ENCODE measurements around the gene SIM2.

The SIM2 gene

DNA sequence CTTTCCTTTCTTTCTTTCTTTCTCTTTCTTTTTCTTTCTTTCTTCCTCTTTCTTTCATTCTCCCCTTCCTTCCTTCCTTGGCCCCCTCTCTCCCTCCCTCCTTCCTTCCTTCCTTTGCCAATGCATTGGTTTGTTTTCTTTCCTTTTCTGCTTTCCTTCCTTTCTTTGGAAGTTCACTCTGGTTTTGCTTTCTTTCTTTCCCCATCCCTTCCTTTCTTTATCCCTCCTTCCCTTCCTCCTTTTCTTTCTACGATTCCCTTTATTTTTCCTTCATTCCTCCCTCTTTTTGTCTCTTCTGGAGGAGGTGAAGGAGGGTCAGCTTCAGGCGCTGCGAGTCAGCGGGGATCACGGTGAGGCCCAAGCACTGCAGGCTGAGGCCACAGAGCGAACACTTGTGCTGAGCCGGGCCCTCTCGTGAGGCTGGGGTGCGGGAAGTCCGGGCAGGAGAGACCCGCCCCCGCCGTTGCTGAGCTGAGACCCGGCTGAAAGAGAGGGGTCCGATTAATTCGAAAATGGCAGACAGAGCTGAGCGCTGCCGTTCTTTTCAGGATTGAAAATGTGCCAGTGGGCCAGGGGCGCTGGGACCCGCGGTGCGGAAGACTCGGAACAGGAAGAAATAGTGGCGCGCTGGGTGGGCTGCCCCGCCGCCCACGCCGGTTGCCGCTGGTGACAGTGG is 1.5 kb downstream of the SIM2 start:
- no peak for DNase-seq (ENCODE audit: low read depth)

DNA sequence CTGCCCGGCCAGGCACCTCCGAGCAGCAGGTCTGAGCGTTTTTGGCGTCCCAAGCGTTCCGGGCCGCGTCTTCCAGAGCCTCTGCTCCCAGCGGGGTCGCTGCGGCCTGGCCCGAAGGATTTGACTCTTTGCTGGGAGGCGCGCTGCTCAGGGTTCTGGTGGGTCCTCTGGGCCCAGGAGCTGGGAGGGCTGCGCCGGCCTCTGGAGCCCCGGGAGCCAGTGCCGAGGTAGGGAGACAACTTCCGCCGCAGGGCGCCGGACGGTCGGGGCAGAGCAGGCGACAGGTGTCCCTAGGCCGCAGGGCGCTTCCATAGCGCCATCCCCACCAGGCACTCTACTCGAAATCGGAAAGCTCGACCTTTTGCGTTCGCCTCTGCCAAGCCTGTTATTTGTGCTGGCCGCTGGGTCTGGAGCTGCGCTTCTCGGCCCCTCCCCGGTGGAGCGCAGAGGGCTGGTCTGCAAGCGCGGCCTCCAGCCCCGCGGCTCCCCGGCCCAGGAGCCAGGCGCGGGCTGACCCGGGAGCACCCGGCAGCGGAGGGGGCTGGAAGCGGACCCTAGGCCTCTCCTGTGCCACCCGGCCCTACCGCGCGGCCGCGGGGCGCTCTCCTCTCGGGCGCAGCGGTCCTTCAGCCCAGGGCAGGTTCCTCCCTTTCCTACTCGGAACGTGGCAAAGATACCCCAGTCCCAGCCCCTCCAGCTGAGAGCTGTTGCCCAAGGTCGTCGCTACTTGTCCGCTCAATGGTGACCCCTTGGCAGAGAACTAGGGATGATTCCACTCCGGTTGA is 2.2 kb downstream of the SIM2 start:
- DNase-seq (ENCODE audit: low read depth) = no peak

GRCh38 chr21:36701756-36702621 is 3.1 kb downstream of the SIM2 start:
- no peak for DNase-seq (ENCODE audit: low read depth)

DNA sequence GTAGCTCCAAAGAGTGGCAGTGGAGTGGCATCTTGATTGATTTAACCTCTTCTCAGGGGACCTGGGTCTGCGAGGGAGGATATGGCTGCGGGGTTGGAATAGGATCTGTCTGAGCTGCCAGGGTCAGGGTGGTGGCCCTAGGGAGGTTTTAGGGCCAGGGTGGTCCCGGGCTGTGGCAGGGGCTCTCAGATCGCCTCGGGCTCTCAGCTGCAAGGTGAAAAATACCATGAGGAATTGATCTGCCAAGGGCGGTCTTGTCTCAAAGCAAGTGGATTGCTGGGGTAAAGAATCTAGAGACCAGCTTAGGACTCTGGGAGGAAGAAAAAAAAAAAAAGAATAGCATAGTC is 3.7 kb downstream of the SIM2 start:
- no peak for DNase-seq (ENCODE audit: low read depth)

GRCh38 chr21:36703123-36703522 is 4.2 kb downstream of the SIM2 start:
- DNase-seq (ENCODE audit: low read depth) = no peak

GRCh38 chr21:36703626-36704280 is 4.8 kb downstream of the SIM2 start:
- DNase-seq (ENCODE audit: low read depth) = no peak

DNA sequence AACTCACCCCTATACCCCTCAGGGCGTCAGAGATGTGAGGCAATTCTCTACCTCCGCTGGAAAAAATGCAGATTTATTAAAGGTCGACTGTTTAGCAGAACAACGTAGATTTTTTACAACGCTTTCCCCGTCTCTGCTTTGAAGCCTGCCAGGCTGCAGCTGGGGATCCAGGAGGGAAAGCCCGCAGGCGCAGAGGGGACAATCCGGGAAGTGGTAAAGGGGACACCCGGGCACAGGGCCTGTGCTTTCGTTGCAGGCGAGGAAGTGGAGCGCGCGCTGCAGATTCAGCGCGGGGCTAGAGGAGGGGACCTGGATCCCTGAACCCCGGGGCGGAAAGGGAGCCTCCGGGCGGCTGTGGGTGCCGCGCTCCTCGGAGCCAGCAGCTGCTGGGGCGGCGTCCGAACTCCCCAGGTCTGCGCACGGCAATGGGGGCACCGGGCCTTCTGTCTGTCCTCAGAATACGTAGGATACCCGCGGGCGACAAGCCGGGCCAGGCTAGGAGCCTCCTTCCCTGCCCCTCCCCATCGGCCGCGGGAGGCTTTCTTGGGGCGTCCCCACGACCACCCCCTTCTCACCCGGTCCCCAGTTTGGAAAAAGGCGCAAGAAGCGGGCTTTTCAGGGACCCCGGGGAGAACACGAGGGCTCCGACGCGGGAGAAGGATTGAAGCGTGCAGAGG is 5.5 kb downstream of the SIM2 start:
- no peak for DNase-seq (ENCODE audit: low read depth)

GRCh38 chr21:36704958-36705678 is 6.2 kb downstream of the SIM2 start:
- DNase-seq (ENCODE audit: low read depth) = no peak

- DNase-seq (ENCODE audit: low read depth) = no peak
Observed at GRCh38 chr21:36705679-36706481, 7.0 kb downstream of the SIM2 start.

DNA sequence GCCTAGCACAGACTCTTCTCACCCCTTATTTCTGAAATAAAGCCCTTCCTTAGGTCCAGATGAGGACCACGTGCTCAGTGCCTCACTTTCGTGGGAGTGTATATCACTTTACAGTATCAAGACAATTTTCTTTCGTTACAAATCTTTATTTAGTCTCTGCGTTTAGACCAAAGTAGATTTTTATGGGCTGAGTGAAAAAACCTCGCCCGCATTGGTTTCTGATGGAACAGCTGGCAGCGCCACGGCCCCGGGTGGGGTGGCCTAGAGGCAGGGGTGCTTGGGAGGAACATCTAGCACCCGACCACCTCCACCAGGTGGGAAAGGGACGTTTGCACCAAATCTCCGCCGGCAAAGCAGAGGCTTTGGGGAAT is 7.6 kb downstream of the SIM2 start:
- DNase-seq (ENCODE audit: low read depth) = no peak

- DNase-seq (ENCODE audit: low read depth) = no peak
Observed at GRCh38 chr21:36706951-36707762, 8.2 kb downstream of the SIM2 start.

DNA sequence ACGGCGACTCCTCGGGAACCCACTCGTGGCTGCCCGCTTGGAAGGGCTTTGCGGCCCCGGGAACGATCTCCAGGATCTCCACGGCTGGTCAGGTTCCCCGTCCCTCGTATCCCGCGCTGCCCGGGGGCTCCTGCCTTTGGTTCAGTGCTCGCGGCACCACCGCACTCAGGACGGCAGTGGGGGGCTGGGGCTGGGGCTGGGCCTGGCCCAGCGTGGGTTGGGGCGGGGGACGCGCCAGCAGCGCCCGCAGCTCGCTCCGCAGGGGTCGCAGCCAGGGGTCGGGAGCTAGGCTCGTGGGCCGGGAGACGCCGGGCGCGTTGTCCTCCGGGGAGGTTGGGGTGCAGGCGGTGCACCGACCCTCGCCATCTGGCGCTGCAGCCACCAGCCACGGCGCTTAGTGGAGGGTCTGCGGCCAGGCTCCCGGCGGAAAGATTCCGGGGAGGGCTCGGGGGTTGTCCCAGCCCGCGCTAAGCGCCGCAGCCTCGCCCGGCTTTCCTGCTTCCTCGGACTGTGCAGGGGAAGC is 8.9 kb downstream of the SIM2 start:
- DNase-seq (ENCODE audit: low read depth) = no peak

DNA sequence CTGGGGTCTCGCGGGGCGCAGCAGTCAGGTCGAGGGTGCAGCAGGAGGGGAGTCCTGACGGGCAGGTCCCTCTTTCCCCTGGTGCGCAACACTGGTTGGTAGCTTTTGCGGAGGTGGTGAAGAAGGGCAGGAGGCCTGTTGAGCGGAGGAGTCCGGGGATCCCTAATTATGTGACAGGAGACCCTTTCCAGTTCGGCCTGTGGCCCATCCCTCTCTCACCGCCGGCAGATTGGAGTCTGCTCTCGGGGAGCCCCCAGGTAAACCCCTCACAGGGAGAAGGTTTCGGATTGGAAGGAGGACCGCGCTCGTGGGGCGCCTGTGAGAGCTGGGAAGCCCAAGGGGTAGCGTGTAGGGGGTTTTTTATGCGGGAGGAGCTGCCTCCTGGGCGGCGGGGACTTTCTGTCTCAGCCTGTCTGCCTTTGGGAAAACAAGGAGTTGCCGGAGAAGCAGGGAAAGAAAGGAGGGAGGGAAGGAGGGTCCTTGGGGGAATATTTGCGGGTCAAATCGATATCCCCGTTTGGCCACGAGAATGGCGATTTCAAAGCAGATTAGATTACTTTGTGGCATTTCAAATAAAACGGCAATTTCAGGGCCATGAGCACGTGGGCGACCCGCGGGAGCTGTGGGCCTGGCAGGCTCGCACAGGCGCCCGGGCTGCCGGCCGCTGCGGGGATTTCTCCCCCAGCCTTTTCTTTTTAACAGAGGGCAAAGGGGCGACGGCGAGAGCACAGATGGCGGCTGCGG is 9.5 kb downstream of the SIM2 start:
- no peak for DNase-seq (ENCODE audit: low read depth)

DNA sequence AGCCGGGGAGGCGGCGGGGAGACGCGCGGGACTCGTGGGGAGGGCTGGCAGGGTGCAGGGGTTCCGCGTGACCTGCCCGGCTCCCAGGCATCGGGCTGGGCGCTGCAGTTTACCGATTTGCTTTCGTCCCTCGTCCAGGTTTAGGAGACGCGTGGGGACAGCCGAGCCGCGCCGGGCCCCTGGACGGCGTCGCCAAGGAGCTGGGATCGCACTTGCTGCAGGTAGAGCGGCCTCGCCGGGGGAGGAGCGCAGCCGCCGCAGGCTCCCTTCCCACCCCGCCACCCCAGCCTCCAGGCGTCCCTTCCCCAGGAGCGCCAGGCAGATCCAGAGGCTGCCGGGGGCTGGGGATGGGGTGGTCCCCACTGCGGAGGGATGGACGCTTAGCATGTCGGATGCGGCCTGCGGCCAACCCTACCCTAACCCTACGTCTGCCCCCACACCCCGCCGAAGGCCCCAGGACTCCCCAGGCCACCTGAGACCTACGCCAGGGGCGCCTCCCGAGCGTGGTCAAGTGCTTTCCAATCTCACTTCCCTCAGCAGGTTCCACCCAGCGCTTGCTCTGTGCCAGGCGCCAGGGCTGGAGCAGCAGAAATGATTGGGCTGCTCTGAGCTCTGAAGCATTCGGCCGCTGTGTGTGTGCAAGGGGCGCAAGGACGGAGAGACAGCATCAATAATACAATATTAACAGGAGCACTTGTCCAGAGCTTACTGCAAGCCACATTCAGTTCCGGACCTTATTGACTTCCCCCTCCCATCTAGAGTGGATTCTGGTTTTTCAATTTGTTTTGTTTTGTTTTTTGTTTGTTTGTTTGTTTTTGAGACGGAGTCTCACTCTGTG is 10.3 kb downstream of the SIM2 start:
- no peak for DNase-seq (ENCODE audit: low read depth)

GRCh38 chr21:36709868-36710728 is 11.2 kb downstream of the SIM2 start:
- DNase-seq (ENCODE audit: low read depth) = no peak

DNA sequence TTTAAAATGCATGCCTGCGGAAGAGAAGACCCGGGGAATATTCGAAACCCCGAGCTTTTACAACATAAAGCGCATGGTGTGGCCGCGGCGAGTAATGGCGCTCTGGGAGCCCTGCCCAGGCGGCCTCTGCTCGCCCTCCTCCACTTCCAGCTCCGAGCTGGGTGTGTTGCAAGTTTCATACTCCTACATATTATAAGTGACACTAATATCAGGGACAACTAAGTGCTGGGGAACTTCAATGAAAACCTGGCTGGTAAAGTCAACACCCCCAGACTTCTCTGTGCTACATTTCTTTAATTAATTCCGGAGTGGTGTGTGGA is 11.8 kb downstream of the SIM2 start:
- DNase-seq (ENCODE audit: low read depth) = no peak

GRCh38 chr21:36713746-36714145 is 14.8 kb downstream of the SIM2 start:
- no peak for DNase-seq (ENCODE audit: low read depth)

Measured in stimulated activated CD8-positive, alpha-beta memory T cell treated with anti-CD3 and anti-CD28 coated beads, Interleukin-15, amount 100 ng/mL, for 24 hours (primary cell).